ENCODE data around the gene PIN1. TPM values are rescaled to one million over a fixed set of nuclear protein-coding genes. Genes with fewer than 3 reads are reported as not detected.
"Not testable (repeated sequence)": the region's sequence is repeated elsewhere in the genome, so short reads cannot be mapped to it uniquely, and the experiment has no call there.

Gene PIN1
- total RNA-seq, 2 donors from 2014 or later, result 167 to 202 TPM

GRCh38 chr19:9818734-9819595, 16.2 kb upstream of the PIN1 start, which contains the start of gene FBXL12:
Gene FBXL12, minus strand, starts transcription at chr19:9819079. Its CDS starts 266 bp downstream, at chr19:9818813.
- H3K27me3 ChIP-seq (replicated peaks; ENCODE audit: insufficient read depth), result no peaks in the 10 kb centered on the region
- H3K27ac ChIP-seq, result peak within 1 kb of the TSS; percentile 92 to 98
- H3K9me3 ChIP-seq, result no peaks in the 10 kb centered on the region
- under 1% methylated on average over 82 of the region's 82 CpGs for WGBS
- H3K4me3 ChIP-seq, result peak within 1 kb of the TSS; percentile 58 to 97
- H3K36me3 ChIP-seq, result no peaks in the 10 kb centered on the region
- peak; percentile 100 for DNase-seq (ENCODE audit: low spot score)
- TF ChIP-seq CTCF (IDR thresholded peaks at IDR 0.05), result peak in 1 of 4 experiments; percentile 6
- peak; percentile 91 for TF ChIP-seq POLR2A (IDR thresholded peaks at IDR 0.05)
- peak; percentile 56 for TF ChIP-seq POLR2AphosphoS5 (IDR thresholded peaks at IDR 0.05)
- intact Hi-C loops (cut with DNase I), result loop anchor here (2.0 kb wide), 1 partner anchor 28 kb away; no protein-coding TSS in a partner anchor
- peaks cover 7% of the 10 kb centered on the region for H3K4me1 ChIP-seq (replicated peaks)

DNA sequence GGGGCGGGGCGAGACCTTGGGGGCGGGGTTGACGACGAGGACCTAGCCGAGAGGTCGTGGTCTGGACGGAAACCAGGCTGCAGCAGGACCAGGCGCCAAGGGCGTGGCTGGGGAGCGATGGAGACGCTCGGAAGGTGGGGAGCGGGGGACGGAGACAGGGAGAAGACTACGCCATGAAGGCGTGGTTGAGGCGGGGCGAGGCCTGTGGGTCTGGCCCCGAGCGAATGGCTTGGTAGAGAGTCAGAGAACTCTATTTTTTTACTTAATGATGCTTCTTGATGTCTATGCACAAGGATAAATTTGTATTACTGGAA, 15.6 kb upstream of the PIN1 start:
- intact Hi-C loops (cut with DNase I), result loop anchor here (2.0 kb wide), 1 partner anchor 29 kb away; no protein-coding TSS in a partner anchor
- Histone ChIP-seq H3K4me1 (replicated peaks) (peaks cover 7% of the 10 kb centered on the region), H3K27me3 (replicated peaks; ENCODE audit: insufficient read depth) (no peaks in the 10 kb centered on the region), H3K9me3 (no peaks in the 10 kb centered on the region), H3K36me3 (no peaks in the 10 kb centered on the region), H3K4me3 (peak overlapping the region; percentile 13 to 58), H3K27ac (peak overlapping the region; percentile 92 to 98)
- no peak for DNase-seq (ENCODE audit: low spot score)
- TF ChIP-seq POLR2A (IDR thresholded peaks at IDR 0.05) (peak; percentile 29), CTCF (IDR thresholded peaks at IDR 0.05) (no peak), POLR2AphosphoS5 (IDR thresholded peaks at IDR 0.05) (no peak)
- 0% methylated on average over 21 of the region's 21 CpGs for WGBS

GRCh38 chr19:9820034-9820433, 15.1 kb upstream of the PIN1 start:
- H3K27me3 ChIP-seq (replicated peaks; ENCODE audit: insufficient read depth); intact Hi-C loops (cut with DNase I); H3K36me3 ChIP-seq; H3K4me1 ChIP-seq (replicated peaks); H3K9me3 ChIP-seq; DNase-seq (ENCODE audit: low spot score): not testable (repeated sequence)
- 94% methylated on average over 8 of the region's 8 CpGs for WGBS
- Histone ChIP-seq H3K27ac (peak overlapping the region; percentile 92 to 98), H3K4me3 (peak overlapping the region in 1 of 2 donors; percentile 13)

GRCh38 chr19:9823816-9824215, 11.3 kb upstream of the PIN1 start:
- Histone ChIP-seq H3K4me3 (no peak overlapping the region), H3K27me3 (replicated peaks; ENCODE audit: insufficient read depth) (no peaks in the 10 kb centered on the region), H3K27ac (no peak overlapping the region), H3K36me3 (no peaks in the 10 kb centered on the region), H3K9me3 (no peaks in the 10 kb centered on the region), H3K4me1 (replicated peaks) (peaks cover 6% of the 10 kb centered on the region)
- intact Hi-C loops (cut with DNase I), result no loop called here
- DNase-seq (ENCODE audit: low spot score), result no peak
- 81% methylated on average over 5 of the region's 5 CpGs for WGBS
- no peak for TF ChIP-seq CTCF (IDR thresholded peaks at IDR 0.05)
- TF ChIP-seq POLR2AphosphoS5 (IDR thresholded peaks at IDR 0.05), result no peak
- no peak for TF ChIP-seq POLR2A (IDR thresholded peaks at IDR 0.05)

- peak; percentile 98 for TF ChIP-seq POLR2AphosphoS5 (IDR thresholded peaks at IDR 0.05)
- no peak for TF ChIP-seq CTCF (IDR thresholded peaks at IDR 0.05)
- peak; percentile 77 for TF ChIP-seq POLR2A (IDR thresholded peaks at IDR 0.05)
- H3K4me1 ChIP-seq (replicated peaks), result peaks cover 7% of the 10 kb centered on the region
- peaks cover 0 to 10% of the 10 kb centered on the region in 2 donors for H3K36me3 ChIP-seq
- DNase-seq (ENCODE audit: low spot score), result peak; percentile 85
- peak within 1 kb of the TSS; percentile 81 to 88 for H3K27ac ChIP-seq
- intact Hi-C loops (cut with DNase I), result no loop called here
- H3K27me3 ChIP-seq (replicated peaks; ENCODE audit: insufficient read depth), result no peaks in the 10 kb centered on the region
- peak within 1 kb of the TSS; percentile 93 to 94 for H3K4me3 ChIP-seq
- no peaks in the 10 kb centered on the region for H3K9me3 ChIP-seq
- WGBS, result under 1% methylated on average over 62 of the region's 62 CpGs
These were observed 7.6 kb upstream of the PIN1 start, which contains the start of gene UBL5 for GRCh38 chr19:9827289-9828238. Gene UBL5, plus strand, starts transcription at chr19:9827918. Its CDS starts 420 bp downstream, at chr19:9828338.

Data from prostate gland (tissue), 2 donors.